PFSK-1 (cell line): ENCODE results near the gene CHMP4A.

Experiments
- FOXP2 ChIP-seq: optimal IDR thresholded peaks from 2 replicates; pipeline ENCODE3; 2011; ENCODE audit warnings: borderline replicate concordance, control low read depth, inconsistent platforms; ENCODE audit not compliant: insufficient read depth; ENCODE audit errors: extremely low read length, extremely low read depth
- POLR2AphosphoS5 ChIP-seq: IDR thresholded peaks from 2 replicates; pipeline ENCODE4 v1.6.1; 2012; ENCODE audit warnings: low read depth, mild to moderate bottlenecking, control low read depth, low read length, moderate library complexity
- SIN3A ChIP-seq: IDR thresholded peaks from 2 replicates; pipeline ENCODE4 v1.6.1; 2012; ENCODE audit warnings: mild to moderate bottlenecking, low read length, moderate library complexity, borderline replicate concordance; ENCODE audit not compliant: insufficient read depth
- TAF1 ChIP-seq: IDR thresholded peaks from 2 replicates; pipeline ENCODE4 v1.6.1; 2012; ENCODE audit warnings: low read length, control low read depth, borderline replicate concordance; ENCODE audit not compliant: insufficient read depth
- TF ChIP-seq, protein P1 (sequence below), 2 experiments: IDR thresholded peaks; 2 replicates each; pipeline versions ENCODE4 v1.6.1 to v1.8.0; 2011 to 2012; ENCODE audit warnings: low read depth in 2 of 2, low read length in 2 of 2, control low read depth in 1 of 2, inconsistent platforms in 1 of 2, mild to moderate bottlenecking in 1 of 2, moderate library complexity in 1 of 2; ENCODE audit not compliant: insufficient read depth in 1 of 2

Gene CHMP4A

DNA sequence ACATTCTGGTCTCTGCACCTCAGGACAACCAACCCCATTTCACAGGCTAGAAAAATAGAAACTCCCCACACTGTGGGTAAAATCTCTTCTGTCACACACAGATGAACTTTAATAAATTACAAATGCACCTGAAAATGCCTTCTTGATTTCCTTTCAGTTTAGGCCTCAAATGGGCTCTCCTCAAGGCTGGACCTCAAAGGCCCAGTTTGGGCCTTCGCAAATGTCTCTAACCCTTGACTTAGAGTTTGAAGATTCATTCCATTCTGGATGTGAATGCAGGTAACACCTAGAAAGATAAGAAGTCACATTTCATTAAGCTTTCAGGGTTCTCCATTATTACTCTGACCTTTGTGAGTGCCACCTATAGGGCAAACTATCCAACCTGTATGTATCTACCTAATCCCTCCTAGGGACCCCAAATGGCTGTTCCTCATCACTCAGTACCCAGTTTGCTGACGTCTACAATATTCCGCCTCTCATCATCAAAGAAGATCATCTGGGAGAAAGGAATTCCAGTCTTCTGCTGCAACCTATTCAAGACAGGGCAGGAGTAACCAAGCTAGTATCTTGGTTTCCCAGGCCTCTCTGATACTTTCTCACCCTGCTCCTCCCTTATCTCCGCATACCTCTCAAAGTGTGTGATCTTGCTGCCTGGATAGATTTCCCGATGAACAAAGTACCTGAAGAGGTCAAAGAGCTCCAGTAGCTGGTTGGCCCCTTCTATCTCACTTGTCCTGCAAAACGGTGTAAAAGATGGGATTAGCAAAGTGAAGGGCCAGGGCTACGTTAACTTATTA is 776 bp upstream of the CHMP4A start:
- TF ChIP-seq, protein P1, sequence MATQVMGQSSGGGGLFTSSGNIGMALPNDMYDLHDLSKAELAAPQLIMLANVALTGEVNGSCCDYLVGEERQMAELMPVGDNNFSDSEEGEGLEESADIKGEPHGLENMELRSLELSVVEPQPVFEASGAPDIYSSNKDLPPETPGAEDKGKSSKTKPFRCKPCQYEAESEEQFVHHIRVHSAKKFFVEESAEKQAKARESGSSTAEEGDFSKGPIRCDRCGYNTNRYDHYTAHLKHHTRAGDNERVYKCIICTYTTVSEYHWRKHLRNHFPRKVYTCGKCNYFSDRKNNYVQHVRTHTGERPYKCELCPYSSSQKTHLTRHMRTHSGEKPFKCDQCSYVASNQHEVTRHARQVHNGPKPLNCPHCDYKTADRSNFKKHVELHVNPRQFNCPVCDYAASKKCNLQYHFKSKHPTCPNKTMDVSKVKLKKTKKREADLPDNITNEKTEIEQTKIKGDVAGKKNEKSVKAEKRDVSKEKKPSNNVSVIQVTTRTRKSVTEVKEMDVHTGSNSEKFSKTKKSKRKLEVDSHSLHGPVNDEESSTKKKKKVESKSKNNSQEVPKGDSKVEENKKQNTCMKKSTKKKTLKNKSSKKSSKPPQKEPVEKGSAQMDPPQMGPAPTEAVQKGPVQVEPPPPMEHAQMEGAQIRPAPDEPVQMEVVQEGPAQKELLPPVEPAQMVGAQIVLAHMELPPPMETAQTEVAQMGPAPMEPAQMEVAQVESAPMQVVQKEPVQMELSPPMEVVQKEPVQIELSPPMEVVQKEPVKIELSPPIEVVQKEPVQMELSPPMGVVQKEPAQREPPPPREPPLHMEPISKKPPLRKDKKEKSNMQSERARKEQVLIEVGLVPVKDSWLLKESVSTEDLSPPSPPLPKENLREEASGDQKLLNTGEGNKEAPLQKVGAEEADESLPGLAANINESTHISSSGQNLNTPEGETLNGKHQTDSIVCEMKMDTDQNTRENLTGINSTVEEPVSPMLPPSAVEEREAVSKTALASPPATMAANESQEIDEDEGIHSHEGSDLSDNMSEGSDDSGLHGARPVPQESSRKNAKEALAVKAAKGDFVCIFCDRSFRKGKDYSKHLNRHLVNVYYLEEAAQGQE (IDR thresholded peaks at IDR 0.05; ENCODE audit: insufficient read depth in 1 of 2, low read depth in 2 of 2, low read length in 2 of 2), result no peak
- TF ChIP-seq TAF1, result no peak
- no peak for TF ChIP-seq FOXP2
- no peak for TF ChIP-seq SIN3A
- TF ChIP-seq POLR2AphosphoS5, result no peak

DNA sequence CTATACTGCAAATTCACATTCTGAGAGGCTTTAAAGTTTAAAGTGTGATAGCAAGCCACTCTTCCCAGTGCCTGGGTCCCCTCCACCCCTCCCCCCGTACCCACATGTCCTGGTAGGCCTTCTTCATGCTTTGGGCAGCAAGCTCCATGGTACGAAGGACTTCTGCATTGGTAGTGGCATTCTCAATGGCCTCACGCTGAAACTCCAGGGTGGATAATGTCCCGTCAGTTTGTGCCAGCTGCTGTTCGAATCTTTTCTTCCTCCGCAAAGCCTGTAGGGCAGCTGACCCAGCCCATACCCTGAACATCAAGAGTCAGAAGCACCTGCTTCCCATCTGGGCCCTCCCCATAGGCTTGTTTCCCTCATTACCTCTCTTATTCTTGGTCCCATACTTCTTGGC is 2.0 kb downstream of the CHMP4A start:
- TF ChIP-seq, protein P1 (IDR thresholded peaks at IDR 0.05; ENCODE audit: insufficient read depth in 1 of 2, low read depth in 2 of 2, low read length in 2 of 2), result no peak
- TF ChIP-seq FOXP2 (no peak), SIN3A (no peak), POLR2AphosphoS5 (no peak), TAF1 (no peak)

DNA sequence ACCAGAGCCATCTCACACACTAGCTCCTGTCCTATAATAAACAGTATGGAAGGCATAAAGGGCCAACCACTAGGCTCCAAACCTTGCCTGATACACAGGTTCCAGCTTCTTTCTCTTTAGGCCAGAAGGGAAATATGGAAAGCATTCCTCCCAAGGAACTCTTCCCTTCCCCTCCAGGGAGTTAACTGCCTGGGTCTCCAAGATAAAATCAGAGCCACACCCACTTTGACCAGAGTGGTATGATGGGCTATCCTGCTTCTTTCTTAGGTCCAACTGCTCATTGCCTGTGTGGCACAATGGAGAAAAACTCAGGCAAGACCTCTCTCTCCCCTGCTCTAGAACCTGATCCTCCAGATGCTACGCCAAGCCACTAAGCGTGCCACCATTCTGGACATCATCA is 5.7 kb downstream of the CHMP4A start:
- TF ChIP-seq, protein P1 (IDR thresholded peaks at IDR 0.05; ENCODE audit: insufficient read depth in 1 of 2, low read depth in 2 of 2, low read length in 2 of 2), result no peak
- TF ChIP-seq POLR2AphosphoS5 (no peak), FOXP2 (no peak), SIN3A (no peak), TAF1 (no peak)

DNA sequence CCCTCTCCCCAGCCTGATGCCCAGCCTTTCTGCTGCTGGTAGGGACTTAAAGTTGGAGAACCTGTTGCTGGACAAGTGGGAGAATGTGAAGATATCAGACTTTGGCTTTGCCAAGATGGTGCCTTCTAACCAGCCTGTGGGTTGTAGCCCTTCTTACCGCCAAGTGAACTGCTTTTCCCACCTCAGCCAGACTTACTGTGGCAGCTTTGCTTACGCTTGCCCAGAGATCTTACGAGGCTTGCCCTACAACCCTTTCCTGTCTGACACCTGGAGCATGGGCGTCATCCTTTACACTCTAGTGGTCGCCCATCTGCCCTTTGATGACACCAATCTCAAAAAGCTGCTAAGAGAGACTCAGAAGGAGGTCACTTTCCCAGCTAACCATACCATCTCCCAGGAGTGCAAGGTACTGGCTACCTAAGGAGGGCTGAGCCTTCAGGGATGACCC is 6.2 kb downstream of the CHMP4A start:
- TF ChIP-seq TAF1 (no peak), SIN3A (no peak), POLR2AphosphoS5 (no peak), FOXP2 (no peak)
- TF ChIP-seq, protein P1 (IDR thresholded peaks at IDR 0.05; ENCODE audit: insufficient read depth in 1 of 2, low read depth in 2 of 2, low read length in 2 of 2), result no peak
